Thyroid gland (tissue), 4 donors: ENCODE data around the gene C12orf56.

Source experiments
- CTCF ChIP-seq, 6 experiments: fragments of 200-600 bp in 3 of 6; fragments of 450-650 bp in 3 of 6; sonication (generic) in 3 of 6; IDR thresholded peaks; one replicate each; pipeline ENCODE4 v1.5.1; 2016 to 2019; ENCODE audit warnings: antibody characterized with exemption in 6 of 6, mild to moderate bottlenecking in 2 of 6, inconsistent platforms in 1 of 6, moderate library complexity in 1 of 6
- POLR2A ChIP-seq, 2 donors: fragments of 450-650 bp; IDR thresholded peaks; one replicate each; pipeline ENCODE4 v1.6.1; 2017; ENCODE audit warnings: antibody characterized with exemption in 2 of 2, mild to moderate bottlenecking in 2 of 2, moderate library complexity in 1 of 2

GRCh38 chr12:64252681-64253080, 137.9 kb downstream of the C12orf56 start:
- TF ChIP-seq CTCF (IDR thresholded peaks at IDR 0.05): no peak
- TF ChIP-seq POLR2A (IDR thresholded peaks at IDR 0.05): no peak
